Smooth muscle cell (in vitro differentiated cells): ENCODE measurements around the gene TACC2. TPM values are rescaled to one million over a fixed set of nuclear protein-coding genes. Genes with fewer than 3 reads are reported as not detected.
A peak's percentile ranks its signal among the peaks of the same experiment; 100 is the strongest.

Experiments used
- DNase-seq: peaks from one replicate; lab custom pipeline; 2025; ENCODE audit not compliant: unreplicated experiment; lab: John Stamatoyannopoulos, UW
- H2AFZ ChIP-seq: fragments of 200-600 bp; sonication (generic); 2 replicates; pipeline ENCODE4 v1.6.0; 2016; ENCODE audit warnings: antibody characterized with exemption, low read depth, mild to moderate bottlenecking
- H3F3A ChIP-seq: fragments of 200-600 bp; sonication (generic); 2 replicates; pipeline ENCODE4 v1.6.0; 2017; ENCODE audit warnings: antibody characterized with exemption, low read depth
- H3K27ac ChIP-seq: fragments of 200-600 bp; sonication (generic); 2 replicates; pipeline ENCODE4 v1.5.1; 2016; ENCODE audit warnings: low read depth, mild to moderate bottlenecking
- H3K27me3 ChIP-seq: fragments of 200-600 bp; sonication (generic); 2 replicates; pipeline ENCODE4 v1.6.1; 2016; ENCODE audit warnings: low read depth, mild to moderate bottlenecking
- H3K36me3 ChIP-seq: fragments of 200-600 bp; sonication (generic); 2 replicates; pipeline ENCODE4 v1.5.1; 2016; ENCODE audit warnings: low read depth
- H3K4me1 ChIP-seq: fragments of 200-600 bp; sonication (generic); 2 replicates; pipeline ENCODE4 v1.5.1; 2016; ENCODE audit warnings: low read depth
- H3K4me2 ChIP-seq: fragments of 200-600 bp; sonication (generic); 2 replicates; pipeline ENCODE4 v1.6.0; 2016; ENCODE audit warnings: mild to moderate bottlenecking
- H3K4me3 ChIP-seq: fragments of 200-600 bp; sonication (generic); 2 replicates; pipeline ENCODE4 v1.5.1; 2016; ENCODE audit warnings: mild to moderate bottlenecking
- H3K79me2 ChIP-seq: fragments of 200-600 bp; sonication (generic); 2 replicates; pipeline ENCODE4 v1.6.0; 2016; ENCODE audit warnings: low read depth, mild to moderate bottlenecking
- H3K9ac ChIP-seq: fragments of 200-600 bp; sonication (generic); 2 replicates; pipeline ENCODE4 v1.6.0; 2016; ENCODE audit warnings: low read depth
- H3K9me3 ChIP-seq: fragments of 200-600 bp; sonication (generic); replicated peaks from 2 replicates; pipeline ENCODE4 v1.5.1; 2016; ENCODE audit warnings: low read depth
- H4K20me1 ChIP-seq: fragments of 200-600 bp; sonication (generic); 2 replicates; pipeline ENCODE4 v1.6.0; 2016; ENCODE audit warnings: low read depth
- CTCF ChIP-seq: fragments of 200-600 bp; sonication (generic); IDR thresholded peaks from 2 replicates; pipeline ENCODE4 v1.5.1; 2017; ENCODE audit warnings: borderline replicate concordance, mild to moderate bottlenecking, antibody characterized with exemption; ENCODE audit not compliant: insufficient read depth, poor library complexity, severe bottlenecking
- WGBS: methylation state at CpG from one replicate; pipeline ENCODE4 v1.1.7; 2016; ENCODE audit warnings: low lambda C conversion rate; 5-methylcytosine and 5-hydroxymethylcytosine counted together
- polyA plus RNA-seq: library from polyadenylated mRNA; unstranded; fragments of >200 nt; fragmentation: Nextera tagmentation; extraction: Ambion mirVana; gene quantifications from 2 replicates; pipeline ENCODE4 v1.2.1, GENCODE V29; 2016
- total RNA-seq: library from RNA; depleted of rRNA; stranded (reverse); fragments of >200 nt; gene quantifications from 2 replicates; pipeline ENCODE4 v1.2.3, GENCODE V29; 2014

The TACC2 gene
- total and polyA plus RNA-seq, 2 experiments from 2014 or later: 2.8 to 7.6 TPM

GRCh38 chr10:122044045-122044661 lies 55.2 kb downstream of the TACC2 start:
- no peak overlapping the region for H3K9ac ChIP-seq
- no peaks in the 10 kb centered on the region for H3K36me3 ChIP-seq
- peaks cover 13% of the 10 kb centered on the region for H3K4me1 ChIP-seq
- DNase-seq: no peak
- H3F3A ChIP-seq: no peaks in the 10 kb centered on the region
- H3K9me3 ChIP-seq: no peaks in the 10 kb centered on the region
- H4K20me1 ChIP-seq: no peaks in the 10 kb centered on the region
- H3K27ac ChIP-seq: no peak overlapping the region
- H2AFZ ChIP-seq: peak overlapping the region; percentile 41
- no peak for TF ChIP-seq CTCF
- no peak overlapping the region for H3K4me3 ChIP-seq
- H3K79me2 ChIP-seq: no peaks in the 10 kb centered on the region
- WGBS: 75% methylated on average over 13 of the region's 13 CpGs
- H3K4me2 ChIP-seq: peak overlapping the region; percentile 43
- peaks cover 12% of the 10 kb centered on the region for H3K27me3 ChIP-seq

- no peaks in the 10 kb centered on the region for H3K36me3 ChIP-seq
- TF ChIP-seq CTCF: no peak
- H3K4me1 ChIP-seq: peaks cover 13% of the 10 kb centered on the region
- no peak overlapping the region for H3K9ac ChIP-seq
- peak overlapping the region; percentile 43 for H3K4me2 ChIP-seq
- H3K9me3 ChIP-seq: no peaks in the 10 kb centered on the region
- H2AFZ ChIP-seq: peak overlapping the region; percentile 41
- no peaks in the 10 kb centered on the region for H4K20me1 ChIP-seq
- no peak overlapping the region for H3K27ac ChIP-seq
- 29% methylated on average over 9 of the region's 9 CpGs for WGBS
- no peak for DNase-seq
- peaks cover 9% of the 10 kb centered on the region for H3K27me3 ChIP-seq
- no peak overlapping the region for H3K4me3 ChIP-seq
- H3F3A ChIP-seq: no peaks in the 10 kb centered on the region
- no peaks in the 10 kb centered on the region for H3K79me2 ChIP-seq
These were observed 55.8 kb downstream of the TACC2 start for GRCh38 chr10:122044713-122045112.

- 95% methylated on average over 5 of the region's 5 CpGs for WGBS
- Histone ChIP-seq H3F3A (no peaks in the 10 kb centered on the region), H3K9ac (no peak overlapping the region), H3K4me3 (no peak overlapping the region), H3K36me3 (no peaks in the 10 kb centered on the region), H2AFZ (no peak overlapping the region), H3K4me1 (peaks cover 13% of the 10 kb centered on the region), H3K4me2 (no peak overlapping the region), H4K20me1 (no peaks in the 10 kb centered on the region), H3K27ac (no peak overlapping the region), H3K79me2 (no peaks in the 10 kb centered on the region), H3K9me3 (no peaks in the 10 kb centered on the region), H3K27me3 (peaks cover 4% of the 10 kb centered on the region)
- no peak for TF ChIP-seq CTCF
- no peak for DNase-seq
These were observed 56.2 kb downstream of the TACC2 start for GRCh38 chr10:122045212-122045611.

GRCh38 chr10:122047560-122047959 lies 58.6 kb downstream of the TACC2 start:
- Histone ChIP-seq H3K9ac (no peak overlapping the region), H3K79me2 (no peaks in the 10 kb centered on the region), H3K4me2 (no peak overlapping the region), H3K27ac (no peak overlapping the region), H3K27me3 (no peaks in the 10 kb centered on the region), H2AFZ (no peak overlapping the region), H3K9me3 (no peaks in the 10 kb centered on the region), H3K4me1 (peaks cover 13% of the 10 kb centered on the region), H3K4me3 (no peak overlapping the region), H3F3A (no peaks in the 10 kb centered on the region), H4K20me1 (no peaks in the 10 kb centered on the region), H3K36me3 (no peaks in the 10 kb centered on the region)
- 93% methylated on average over 3 of the region's 3 CpGs for WGBS
- TF ChIP-seq CTCF: no peak
- no peak for DNase-seq
